ENCODE measurements around the gene THSD4. TPM values are rescaled to one million over a fixed set of nuclear protein-coding genes. Genes with fewer than 3 reads are reported as not detected.

Gene THSD4
- total RNA-seq, 2 experiments from 2014 or later = not detected

DNA sequence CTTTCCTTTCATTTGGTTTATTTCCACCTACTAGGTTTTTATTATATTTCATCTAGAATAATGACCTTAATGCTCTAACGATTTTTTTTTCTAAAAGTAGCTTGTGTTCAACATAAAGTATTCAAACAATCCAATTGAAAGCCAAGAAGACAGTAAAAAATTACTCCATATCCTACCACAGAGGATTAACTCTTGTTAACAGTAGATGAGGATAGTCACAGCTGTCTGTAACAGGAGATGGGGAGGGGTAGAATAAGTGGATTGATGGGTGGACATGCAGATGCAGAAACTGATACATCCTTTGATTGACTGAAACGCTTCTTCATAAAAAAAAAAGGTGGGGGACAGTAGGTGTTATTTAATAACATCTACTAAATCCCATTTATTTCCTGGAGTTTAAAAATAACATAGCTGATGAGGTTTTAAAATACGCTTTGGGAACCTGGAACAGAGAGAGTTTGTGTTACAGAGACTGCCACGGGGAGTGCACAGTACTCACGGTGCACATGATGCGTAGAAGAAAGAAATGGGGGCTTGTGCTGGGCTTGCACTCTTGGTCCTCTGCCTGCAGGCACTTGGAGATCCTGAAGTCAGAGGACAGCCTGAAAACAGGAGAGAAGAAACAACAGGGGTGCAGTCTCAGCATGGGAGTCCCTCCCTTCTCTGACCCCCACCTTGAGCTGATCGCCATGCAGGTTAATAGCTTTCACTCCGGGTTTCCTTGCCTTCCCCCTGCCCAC, 226.7 kb downstream of the THSD4 start:
- no peaks in the 10 kb centered on the region for H4K20me1 ChIP-seq (ENCODE audit: insufficient read depth, low read length)
- no peak overlapping the region for H3K27ac ChIP-seq (ENCODE audit: low read depth, low read length, poor library complexity, severe bottlenecking)
- H3K36me3 ChIP-seq (ENCODE audit: insufficient read depth, low read length) = no peaks in the 10 kb centered on the region
- no peak overlapping the region for H2AFZ ChIP-seq (ENCODE audit: low read length)
- ChIA-PET POLR2A (interaction anchor here (0.7 kb wide), 1 partner anchor 407 kb away, joined by 6 read pairs; no protein-coding TSS in a partner anchor), CTCF (ENCODE audit: unreplicated experiment) (no interaction called here)
- H3K9me3 ChIP-seq (ENCODE audit: low read length) = no peaks in the 10 kb centered on the region
- intact Hi-C loops (cut with micrococcal nuclease; ENCODE audit: unreplicated experiment) = no loop called here
- TF ChIP-seq EZH2phosphoT487 (IDR thresholded peaks at IDR 0.05; ENCODE audit: borderline replicate concordance, low read depth, low read length) (no peak), CTCF (conservative IDR thresholded peaks at IDR 0.05; ENCODE audit: low read length) (no peak)
- H3K4me3 ChIP-seq (ENCODE audit: low read depth, low read length, poor library complexity, severe bottlenecking) = no peak overlapping the region
- H3K9me2 ChIP-seq (ENCODE audit: insufficient read depth, low read length) = no peaks in the 10 kb centered on the region
- H3K79me2 ChIP-seq (ENCODE audit: insufficient read depth, low read depth, low read length) = no peaks in the 10 kb centered on the region
- no peak overlapping the region for H3K4me2 ChIP-seq (ENCODE audit: low read length)
- BruUV-seq (replicated peaks) = no TSS peak
- no peaks in the 10 kb centered on the region for H3K4me1 ChIP-seq (ENCODE audit: insufficient read depth, low read length, poor library complexity, severe bottlenecking)
- no peak for DNase-seq (ENCODE audit: low spot score)

- no peak overlapping the region for H3K4me3 ChIP-seq (ENCODE audit: low read depth, low read length, poor library complexity, severe bottlenecking)
- POLR2A ChIA-PET = no interaction called here
- no peaks in the 10 kb centered on the region for H3K79me2 ChIP-seq (ENCODE audit: insufficient read depth, low read depth, low read length)
- H3K36me3 ChIP-seq (ENCODE audit: insufficient read depth, low read length) = no peaks in the 10 kb centered on the region
- no peak overlapping the region for H2AFZ ChIP-seq (ENCODE audit: low read length)
- H3K9me2 ChIP-seq (ENCODE audit: insufficient read depth, low read length) = no peaks in the 10 kb centered on the region
- H3K9me3 ChIP-seq (ENCODE audit: low read length) = no peaks in the 10 kb centered on the region
- no peaks in the 10 kb centered on the region for H4K20me1 ChIP-seq (ENCODE audit: insufficient read depth, low read length)
- no peaks in the 10 kb centered on the region for H3K4me1 ChIP-seq (ENCODE audit: insufficient read depth, low read length, poor library complexity, severe bottlenecking)
- no peak overlapping the region for H3K4me2 ChIP-seq (ENCODE audit: low read length)
- no TSS peak for BruUV-seq (replicated peaks)
- CTCF ChIA-PET (ENCODE audit: unreplicated experiment) = no interaction called here
- intact Hi-C loops (cut with micrococcal nuclease; ENCODE audit: unreplicated experiment) = no loop called here
- no peak for TF ChIP-seq EZH2phosphoT487 (IDR thresholded peaks at IDR 0.05; ENCODE audit: borderline replicate concordance, low read depth, low read length)
- no peak for TF ChIP-seq CTCF (conservative IDR thresholded peaks at IDR 0.05; ENCODE audit: low read length)
- no peak overlapping the region for H3K27ac ChIP-seq (ENCODE audit: low read depth, low read length, poor library complexity, severe bottlenecking)
- DNase-seq (ENCODE audit: low spot score) = no peak
These were observed 227.4 kb downstream of the THSD4 start for GRCh38 chr15:71342658-71343057.

DNA sequence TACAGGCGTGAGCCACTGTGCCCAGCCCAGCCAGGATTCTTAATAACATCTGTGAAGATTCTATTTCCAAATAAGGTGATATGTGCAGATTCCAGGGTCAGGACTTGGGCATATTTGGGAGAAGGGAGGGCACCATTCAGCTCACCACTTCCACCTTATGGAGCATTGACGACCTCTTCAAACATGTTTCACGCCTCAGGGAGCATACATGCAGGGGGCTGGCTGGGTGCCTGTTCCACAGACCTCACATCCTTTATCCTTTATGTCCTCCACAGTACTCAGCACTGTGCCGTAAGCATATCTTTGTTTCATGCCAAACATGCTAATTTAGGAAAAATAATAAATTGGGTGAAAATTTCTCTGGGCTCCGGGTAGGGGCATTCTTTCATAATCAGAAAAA, 229.0 kb downstream of the THSD4 start:
- ChIA-PET CTCF (ENCODE audit: unreplicated experiment) (no interaction called here), POLR2A (no interaction called here)
- Histone ChIP-seq H3K36me3 (ENCODE audit: insufficient read depth, low read length) (no peaks in the 10 kb centered on the region), H3K9me2 (ENCODE audit: insufficient read depth, low read length) (no peaks in the 10 kb centered on the region), H3K4me1 (ENCODE audit: insufficient read depth, low read length, poor library complexity, severe bottlenecking) (no peaks in the 10 kb centered on the region), H3K9me3 (ENCODE audit: low read length) (no peaks in the 10 kb centered on the region), H3K27ac (ENCODE audit: low read depth, low read length, poor library complexity, severe bottlenecking) (no peak overlapping the region), H2AFZ (ENCODE audit: low read length) (no peak overlapping the region), H3K4me3 (ENCODE audit: low read depth, low read length, poor library complexity, severe bottlenecking) (no peak overlapping the region), H4K20me1 (ENCODE audit: insufficient read depth, low read length) (no peaks in the 10 kb centered on the region), H3K4me2 (ENCODE audit: low read length) (no peak overlapping the region), H3K79me2 (ENCODE audit: insufficient read depth, low read depth, low read length) (no peaks in the 10 kb centered on the region)
- no peak for DNase-seq (ENCODE audit: low spot score)
- no peak for TF ChIP-seq CTCF (conservative IDR thresholded peaks at IDR 0.05; ENCODE audit: low read length)
- TF ChIP-seq EZH2phosphoT487 (IDR thresholded peaks at IDR 0.05; ENCODE audit: borderline replicate concordance, low read depth, low read length) = no peak
- intact Hi-C loops (cut with micrococcal nuclease; ENCODE audit: unreplicated experiment) = no loop called here
- BruUV-seq (replicated peaks) = no TSS peak
